Activated T-cell treated with anti-CD3 and anti-CD28 coated beads for 48 hours (primary cell): ENCODE data around the gene EHMT1.

ENCODE experiments used
- DNase-seq: peaks from one replicate; pipeline ENCODE4 v3.0.0-alpha.2; 2020; ENCODE audit warnings: low read depth

Gene EHMT1

GRCh38 chr9:137673886-137674285 is 55.1 kb downstream of the EHMT1 start:
- no peak for DNase-seq

- no peak for DNase-seq
Measured at GRCh38 chr9:137674307-137674975, 55.6 kb downstream of the EHMT1 start.

GRCh38 chr9:137674976-137675320 is 56.1 kb downstream of the EHMT1 start:
- DNase-seq: no peak

- DNase-seq: no peak
Measured at GRCh38 chr9:137676998-137677397, 58.2 kb downstream of the EHMT1 start.

GRCh38 chr9:137678202-137678601 is 59.4 kb downstream of the EHMT1 start:
- no peak for DNase-seq

- no peak for DNase-seq
Measured at GRCh38 chr9:137679249-137679648, 60.4 kb downstream of the EHMT1 start.

GRCh38 chr9:137679695-137680305 is 61.0 kb downstream of the EHMT1 start:
- DNase-seq: no peak

- DNase-seq: no peak
Measured at GRCh38 chr9:137680444-137681358, 61.9 kb downstream of the EHMT1 start.

- DNase-seq: no peak
Measured at GRCh38 chr9:137682428-137683105, 63.8 kb downstream of the EHMT1 start.

- DNase-seq: no peak
Measured at GRCh38 chr9:137683262-137683864, 64.6 kb downstream of the EHMT1 start.

- no peak for DNase-seq
Measured at GRCh38 chr9:137685035-137685740, 66.4 kb downstream of the EHMT1 start.

- DNase-seq: no peak
Measured at GRCh38 chr9:137685741-137686420, 67.1 kb downstream of the EHMT1 start.

GRCh38 chr9:137688261-137688660 is 69.5 kb downstream of the EHMT1 start:
- no peak for DNase-seq

- DNase-seq: no peak
Measured at GRCh38 chr9:137688725-137689124, 69.9 kb downstream of the EHMT1 start.

GRCh38 chr9:137689745-137690529 is 71.1 kb downstream of the EHMT1 start:
- no peak for DNase-seq

GRCh38 chr9:137690930-137691645 is 72.3 kb downstream of the EHMT1 start:
- DNase-seq: no peak

GRCh38 chr9:137691646-137692351 is 73.0 kb downstream of the EHMT1 start:
- no peak for DNase-seq

GRCh38 chr9:137694236-137694959 is 75.6 kb downstream of the EHMT1 start:
- no peak for DNase-seq
